Measurements from ENCODE around the gene BCL2L2. TPM values are rescaled to one million over a fixed set of nuclear protein-coding genes. Genes with fewer than 3 reads are reported as not detected.

BCL2L2 gene
- total and polyA plus RNA-seq, 10 of the 15 experiments (the other 5 are each of a cell fraction or from before 2014, with no cell fraction given), result 1.4 to 14.7 (median 7.1) TPM

DNA sequence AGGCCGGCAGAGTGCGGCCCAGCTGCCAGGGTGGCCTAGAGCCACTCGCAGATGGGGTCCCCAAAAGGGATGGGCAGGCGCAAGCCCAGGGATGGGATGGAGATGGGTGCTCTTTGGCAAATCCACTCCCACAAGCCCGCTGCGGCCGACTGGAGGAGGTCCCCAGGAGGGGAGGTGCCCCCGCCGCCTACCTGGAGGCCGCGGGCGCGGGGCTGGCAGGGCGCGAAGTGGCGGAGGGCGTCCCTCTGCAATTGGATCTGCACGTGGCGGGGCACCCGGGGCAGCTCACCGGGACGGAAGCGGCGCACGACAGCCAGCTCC is 4.7 kb upstream of the BCL2L2 start (continued):
- TF ChIP-seq, protein P1, sequence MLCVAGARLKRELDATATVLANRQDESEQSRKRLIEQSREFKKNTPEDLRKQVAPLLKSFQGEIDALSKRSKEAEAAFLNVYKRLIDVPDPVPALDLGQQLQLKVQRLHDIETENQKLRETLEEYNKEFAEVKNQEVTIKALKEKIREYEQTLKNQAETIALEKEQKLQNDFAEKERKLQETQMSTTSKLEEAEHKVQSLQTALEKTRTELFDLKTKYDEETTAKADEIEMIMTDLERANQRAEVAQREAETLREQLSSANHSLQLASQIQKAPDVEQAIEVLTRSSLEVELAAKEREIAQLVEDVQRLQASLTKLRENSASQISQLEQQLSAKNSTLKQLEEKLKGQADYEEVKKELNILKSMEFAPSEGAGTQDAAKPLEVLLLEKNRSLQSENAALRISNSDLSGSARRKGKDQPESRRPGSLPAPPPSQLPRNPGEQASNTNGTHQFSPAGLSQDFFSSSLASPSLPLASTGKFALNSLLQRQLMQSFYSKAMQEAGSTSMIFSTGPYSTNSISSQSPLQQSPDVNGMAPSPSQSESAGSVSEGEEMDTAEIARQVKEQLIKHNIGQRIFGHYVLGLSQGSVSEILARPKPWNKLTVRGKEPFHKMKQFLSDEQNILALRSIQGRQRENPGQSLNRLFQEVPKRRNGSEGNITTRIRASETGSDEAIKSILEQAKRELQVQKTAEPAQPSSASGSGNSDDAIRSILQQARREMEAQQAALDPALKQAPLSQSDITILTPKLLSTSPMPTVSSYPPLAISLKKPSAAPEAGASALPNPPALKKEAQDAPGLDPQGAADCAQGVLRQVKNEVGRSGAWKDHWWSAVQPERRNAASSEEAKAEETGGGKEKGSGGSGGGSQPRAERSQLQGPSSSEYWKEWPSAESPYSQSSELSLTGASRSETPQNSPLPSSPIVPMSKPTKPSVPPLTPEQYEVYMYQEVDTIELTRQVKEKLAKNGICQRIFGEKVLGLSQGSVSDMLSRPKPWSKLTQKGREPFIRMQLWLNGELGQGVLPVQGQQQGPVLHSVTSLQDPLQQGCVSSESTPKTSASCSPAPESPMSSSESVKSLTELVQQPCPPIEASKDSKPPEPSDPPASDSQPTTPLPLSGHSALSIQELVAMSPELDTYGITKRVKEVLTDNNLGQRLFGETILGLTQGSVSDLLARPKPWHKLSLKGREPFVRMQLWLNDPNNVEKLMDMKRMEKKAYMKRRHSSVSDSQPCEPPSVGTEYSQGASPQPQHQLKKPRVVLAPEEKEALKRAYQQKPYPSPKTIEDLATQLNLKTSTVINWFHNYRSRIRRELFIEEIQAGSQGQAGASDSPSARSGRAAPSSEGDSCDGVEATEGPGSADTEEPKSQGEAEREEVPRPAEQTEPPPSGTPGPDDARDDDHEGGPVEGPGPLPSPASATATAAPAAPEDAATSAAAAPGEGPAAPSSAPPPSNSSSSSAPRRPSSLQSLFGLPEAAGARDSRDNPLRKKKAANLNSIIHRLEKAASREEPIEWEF (IDR thresholded peaks at IDR 0.05; ENCODE audit: insufficient replicate concordance, low read depth, low read length), result no peak
- TF ChIP-seq CBFB (IDR thresholded peaks at IDR 0.05; ENCODE audit: low read depth) (peak; percentile 34; the same call in 1 of the 2 replicates), ETV6 (conservative IDR thresholded peaks at IDR 0.05 in 1 of 2, IDR thresholded peaks at IDR 0.05 in 1 of 2; ENCODE audit: borderline replicate concordance in 1 of 2, low read depth in 1 of 2) (no peak), EP300 (IDR thresholded peaks at IDR 0.05; ENCODE audit: borderline replicate concordance in 1 of 2, control insufficient read depth in 1 of 2, low read depth in 2 of 2, low read length in 2 of 2) (no peak), MTA3 (IDR thresholded peaks at IDR 0.05; ENCODE audit: borderline replicate concordance, low read length) (no peak), MXI1 (IDR thresholded peaks at IDR 0.05; ENCODE audit: low read depth, low read length) (0 out of 2 replicates have a peak, but pooled peaks have one; percentile 7), BHLHE40 (IDR thresholded peaks at IDR 0.05; ENCODE audit: borderline replicate concordance in 1 of 2, low read depth in 2 of 2, low read length in 1 of 2) (no peak; a peak in 1 of 4 replicates), NFYB (IDR thresholded peaks at IDR 0.05; ENCODE audit: insufficient read depth, low read depth, low read length) (no peak), MTA2 (IDR thresholded peaks at IDR 0.05; ENCODE audit: low read depth) (no peak), SIX5 (IDR thresholded peaks at IDR 0.05; ENCODE audit: low read depth, low read length, severe bottlenecking) (no peak), CHD1 (IDR thresholded peaks at IDR 0.05; ENCODE audit: low read depth, low read length) (no peak), EZH2 (IDR thresholded peaks at IDR 0.05; ENCODE audit: borderline replicate concordance, control insufficient read depth, low read depth, low read length) (no peak), HDGF (IDR thresholded peaks at IDR 0.05) (no peak; the same call in 1 of the 2 replicates), NR2F1 (conservative IDR thresholded peaks at IDR 0.05) (no peak), POLR2A (IDR thresholded peaks at IDR 0.05; ENCODE audit: low read depth, low read length) (peak; percentile 69; the same call in 1 of the 2 replicates)
- TF ChIP-seq, protein P2, sequence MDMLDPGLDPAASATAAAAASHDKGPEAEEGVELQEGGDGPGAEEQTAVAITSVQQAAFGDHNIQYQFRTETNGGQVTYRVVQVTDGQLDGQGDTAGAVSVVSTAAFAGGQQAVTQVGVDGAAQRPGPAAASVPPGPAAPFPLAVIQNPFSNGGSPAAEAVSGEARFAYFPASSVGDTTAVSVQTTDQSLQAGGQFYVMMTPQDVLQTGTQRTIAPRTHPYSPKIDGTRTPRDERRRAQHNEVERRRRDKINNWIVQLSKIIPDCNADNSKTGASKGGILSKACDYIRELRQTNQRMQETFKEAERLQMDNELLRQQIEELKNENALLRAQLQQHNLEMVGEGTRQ (IDR thresholded peaks at IDR 0.05; ENCODE audit: borderline replicate concordance, low read depth, low read length), result no peak
- TF ChIP-seq, protein P3, sequence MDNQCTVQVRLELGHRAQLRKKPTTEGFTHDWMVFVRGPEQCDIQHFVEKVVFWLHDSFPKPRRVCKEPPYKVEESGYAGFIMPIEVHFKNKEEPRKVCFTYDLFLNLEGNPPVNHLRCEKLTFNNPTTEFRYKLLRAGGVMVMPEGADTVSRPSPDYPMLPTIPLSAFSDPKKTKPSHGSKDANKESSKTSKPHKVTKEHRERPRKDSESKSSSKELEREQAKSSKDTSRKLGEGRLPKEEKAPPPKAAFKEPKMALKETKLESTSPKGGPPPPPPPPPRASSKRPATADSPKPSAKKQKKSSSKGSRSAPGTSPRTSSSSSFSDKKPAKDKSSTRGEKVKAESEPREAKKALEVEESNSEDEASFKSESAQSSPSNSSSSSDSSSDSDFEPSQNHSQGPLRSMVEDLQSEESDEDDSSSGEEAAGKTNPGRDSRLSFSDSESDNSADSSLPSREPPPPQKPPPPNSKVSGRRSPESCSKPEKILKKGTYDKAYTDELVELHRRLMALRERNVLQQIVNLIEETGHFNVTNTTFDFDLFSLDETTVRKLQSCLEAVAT (IDR thresholded peaks at IDR 0.05), result no peak
- TF ChIP-seq, protein P4, sequence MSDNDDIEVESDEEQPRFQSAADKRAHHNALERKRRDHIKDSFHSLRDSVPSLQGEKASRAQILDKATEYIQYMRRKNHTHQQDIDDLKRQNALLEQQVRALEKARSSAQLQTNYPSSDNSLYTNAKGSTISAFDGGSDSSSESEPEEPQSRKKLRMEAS (IDR thresholded peaks at IDR 0.05; ENCODE audit: low read depth, low read length), result no peak
- TF ChIP-seq, protein P5, sequence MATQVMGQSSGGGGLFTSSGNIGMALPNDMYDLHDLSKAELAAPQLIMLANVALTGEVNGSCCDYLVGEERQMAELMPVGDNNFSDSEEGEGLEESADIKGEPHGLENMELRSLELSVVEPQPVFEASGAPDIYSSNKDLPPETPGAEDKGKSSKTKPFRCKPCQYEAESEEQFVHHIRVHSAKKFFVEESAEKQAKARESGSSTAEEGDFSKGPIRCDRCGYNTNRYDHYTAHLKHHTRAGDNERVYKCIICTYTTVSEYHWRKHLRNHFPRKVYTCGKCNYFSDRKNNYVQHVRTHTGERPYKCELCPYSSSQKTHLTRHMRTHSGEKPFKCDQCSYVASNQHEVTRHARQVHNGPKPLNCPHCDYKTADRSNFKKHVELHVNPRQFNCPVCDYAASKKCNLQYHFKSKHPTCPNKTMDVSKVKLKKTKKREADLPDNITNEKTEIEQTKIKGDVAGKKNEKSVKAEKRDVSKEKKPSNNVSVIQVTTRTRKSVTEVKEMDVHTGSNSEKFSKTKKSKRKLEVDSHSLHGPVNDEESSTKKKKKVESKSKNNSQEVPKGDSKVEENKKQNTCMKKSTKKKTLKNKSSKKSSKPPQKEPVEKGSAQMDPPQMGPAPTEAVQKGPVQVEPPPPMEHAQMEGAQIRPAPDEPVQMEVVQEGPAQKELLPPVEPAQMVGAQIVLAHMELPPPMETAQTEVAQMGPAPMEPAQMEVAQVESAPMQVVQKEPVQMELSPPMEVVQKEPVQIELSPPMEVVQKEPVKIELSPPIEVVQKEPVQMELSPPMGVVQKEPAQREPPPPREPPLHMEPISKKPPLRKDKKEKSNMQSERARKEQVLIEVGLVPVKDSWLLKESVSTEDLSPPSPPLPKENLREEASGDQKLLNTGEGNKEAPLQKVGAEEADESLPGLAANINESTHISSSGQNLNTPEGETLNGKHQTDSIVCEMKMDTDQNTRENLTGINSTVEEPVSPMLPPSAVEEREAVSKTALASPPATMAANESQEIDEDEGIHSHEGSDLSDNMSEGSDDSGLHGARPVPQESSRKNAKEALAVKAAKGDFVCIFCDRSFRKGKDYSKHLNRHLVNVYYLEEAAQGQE (IDR thresholded peaks at IDR 0.05; ENCODE audit: low read depth, low read length), result no peak

All from GM12878 (cell line).